Measurements from ENCODE around the gene OR10AD1. TPM values are rescaled to one million over a fixed set of nuclear protein-coding genes. Genes with fewer than 3 reads are reported as not detected.

The OR10AD1 gene
- total RNA-seq, 4 donors from 2014 or later, result not detected

- intact Hi-C loops (cut with DNase I), result no loop called here
- H3K4me3 ChIP-seq (replicated peaks in 1 of 3), result no peak overlapping the region
- no peak overlapping the region for H3K27ac ChIP-seq
- no peaks in the 10 kb centered on the region for H3K27me3 ChIP-seq
- TF ChIP-seq POLR2A (IDR thresholded peaks at IDR 0.05), result no peak
- TF ChIP-seq CTCF (IDR thresholded peaks at IDR 0.05), result no peak
- 94% methylated on average over 3 of the region's 3 CpGs for WGBS, 2 donors
- H3K4me1 ChIP-seq, result peaks cover 11 to 26% of the 10 kb centered on the region in 2 donors
- DNase-seq, result no peak
- H3K36me3 ChIP-seq, result no peaks in the 10 kb centered on the region
- H3K9me3 ChIP-seq, result no peaks in the 10 kb centered on the region
Observed at GRCh38 chr12:48201516-48201915, 1.6 kb downstream of the OR10AD1 start.

- intact Hi-C loops (cut with DNase I), result no loop called here
- WGBS, 2 donors, result 92 to 93% methylated on average over 3 of the region's 3 CpGs
- Histone ChIP-seq H3K27me3 (no peaks in the 10 kb centered on the region), H3K9me3 (no peaks in the 10 kb centered on the region), H3K4me1 (peaks cover 11 to 26% of the 10 kb centered on the region in 2 donors), H3K4me3 (replicated peaks in 1 of 3) (no peak overlapping the region), H3K27ac (no peak overlapping the region), H3K36me3 (no peaks in the 10 kb centered on the region)
- TF ChIP-seq POLR2A (IDR thresholded peaks at IDR 0.05) (no peak), CTCF (IDR thresholded peaks at IDR 0.05) (no peak)
- no peak for DNase-seq
Observed at GRCh38 chr12:48201091-48201490, 2.0 kb downstream of the OR10AD1 start.

- Histone ChIP-seq H3K36me3 (no peaks in the 10 kb centered on the region), H3K4me1 (peaks cover 11 to 26% of the 10 kb centered on the region in 2 donors), H3K27me3 (no peaks in the 10 kb centered on the region), H3K27ac (peak overlapping the region; percentile 94 to 99 (median 96)), H3K9me3 (no peaks in the 10 kb centered on the region), H3K4me3 (replicated peaks in 1 of 3) (no peak overlapping the region)
- intact Hi-C loops (cut with DNase I), result no loop called here
- peak in 1 of 2 donors; percentile 10 for DNase-seq
- WGBS, 2 donors, result 33 to 41% methylated on average over 3 of the region's 3 CpGs
- TF ChIP-seq POLR2A (IDR thresholded peaks at IDR 0.05) (peak in 1 of 2 donors; percentile 32), CTCF (IDR thresholded peaks at IDR 0.05) (no peak)
Observed at GRCh38 chr12:48199774-48200221, 3.3 kb downstream of the OR10AD1 start.

GRCh38 chr12:48198985-48199384 is 4.1 kb downstream of the OR10AD1 start:
- H3K4me1 ChIP-seq, result peaks cover 11 to 26% of the 10 kb centered on the region in 2 donors
- 65 to 69% methylated on average over 10 of the region's 10 CpGs for WGBS, 2 donors
- H3K27me3 ChIP-seq, result no peaks in the 10 kb centered on the region
- TF ChIP-seq POLR2A (IDR thresholded peaks at IDR 0.05) (no peak), CTCF (IDR thresholded peaks at IDR 0.05) (no peak)
- intact Hi-C loops (cut with DNase I), result no loop called here
- peak overlapping the region; percentile 94 to 99 (median 96) for H3K27ac ChIP-seq
- no peaks in the 10 kb centered on the region for H3K36me3 ChIP-seq
- no peaks in the 10 kb centered on the region for H3K9me3 ChIP-seq
- peak in 1 of 2 donors; percentile 5 for DNase-seq
- H3K4me3 ChIP-seq (replicated peaks in 1 of 3), result peak overlapping the region in 2 of 3 donors; percentile 58 to 85

- H3K27me3 ChIP-seq, result no peaks in the 10 kb centered on the region
- peak; percentile 27 to 39 for DNase-seq
- peak overlapping the region; percentile 3 to 85 (median 58) for H3K4me3 ChIP-seq (replicated peaks in 1 of 3)
- no peaks in the 10 kb centered on the region for H3K36me3 ChIP-seq
- H3K4me1 ChIP-seq, result peaks cover 11 to 26% of the 10 kb centered on the region in 2 donors
- WGBS, 2 donors, result 25 to 30% methylated on average over 14 to 24 of the region's 26 CpGs
- TF ChIP-seq POLR2A (IDR thresholded peaks at IDR 0.05) (no peak), CTCF (IDR thresholded peaks at IDR 0.05) (no peak)
- intact Hi-C loops (cut with DNase I), result no loop called here
- peak overlapping the region; percentile 94 to 99 (median 96) for H3K27ac ChIP-seq
- H3K9me3 ChIP-seq, result no peaks in the 10 kb centered on the region
Observed at GRCh38 chr12:48198672-48198971, 4.5 kb downstream of the OR10AD1 start.

Measured in thyroid gland (tissue), 4 donors.